HepG2 (cell line): ENCODE results near the gene RAD51D. TPM values are rescaled to one million over a fixed set of nuclear protein-coding genes. Genes with fewer than 3 reads are reported as not detected.

Experiments used
- ARNT ChIP-seq: fragments of 450-650 bp; IDR thresholded peaks from 2 replicates; pipeline ENCODE4 v1.6.1; 2017
- CENPT ChIP-seq: sonication (generic); formaldehyde crosslinking; IDR thresholded peaks from 2 replicates; pipeline ENCODE4 v1.8.0; 2022; ENCODE audit warnings: low read depth, mild to moderate bottlenecking, moderate library complexity, missing genetic modification reagents
- CREB1 ChIP-seq, 2 experiments: fragments of 450-650 bp in 1 of 2; IDR thresholded peaks; 2 replicates each; pipeline ENCODE4 v1.6.1; 2016 to 2017; ENCODE audit warnings: control low read depth in 1 of 2, mild to moderate bottlenecking in 1 of 2, missing compliant biosample characterization in 1 of 2, missing genetic modification characterization in 1 of 2
- ERF ChIP-seq: IDR thresholded peaks from 2 replicates; pipeline ENCODE4 v1.6.1; 2018; ENCODE audit warnings: missing biosample characterization, missing genetic modification reagents
- FOXJ3 ChIP-seq: sonication (generic); formaldehyde crosslinking; IDR thresholded peaks from 2 replicates; pipeline ENCODE4 v1.4.0; 2020; ENCODE audit warnings: missing genetic modification reagents, mild to moderate bottlenecking, borderline replicate concordance
- GMEB2 ChIP-seq: IDR thresholded peaks from 2 replicates; pipeline ENCODE4 v1.6.1; 2016; ENCODE audit warnings: missing biosample characterization, missing genetic modification reagents, low read depth
- HNRNPUL1 ChIP-seq: fragments of 200-400 bp; formaldehyde crosslinking; IDR thresholded peaks from 2 replicates; pipeline ENCODE4 v1.6.1; 2017; ENCODE audit warnings: low read depth, mild to moderate bottlenecking, low read length, moderate library complexity
- MXD1 ChIP-seq: sonication (generic); formaldehyde crosslinking; IDR thresholded peaks from 2 replicates; pipeline ENCODE4 v1.4.0; 2020; ENCODE audit warnings: mild to moderate bottlenecking, missing genetic modification reagents
- PCBP1 ChIP-seq: fragments of 200-400 bp; formaldehyde crosslinking; IDR thresholded peaks from 2 replicates; pipeline ENCODE4 v1.6.1; 2017; ENCODE audit warnings: mild to moderate bottlenecking, low read depth, low read length, borderline replicate concordance
- PHF8 ChIP-seq: sonication (generic); formaldehyde crosslinking; IDR thresholded peaks from 2 replicates; pipeline ENCODE4 v1.5.0; 2020; ENCODE audit warnings: missing genetic modification reagents
- TFAP4 ChIP-seq: sonication (generic); IDR thresholded peaks from 2 replicates; pipeline ENCODE4 v1.6.1; 2016; ENCODE audit warnings: low read depth, borderline replicate concordance
- TSC22D2 ChIP-seq: sonication (generic); formaldehyde crosslinking; IDR thresholded peaks from 2 replicates; pipeline ENCODE4 v1.5.1; 2020; ENCODE audit warnings: missing genetic modification reagents, mild to moderate bottlenecking, borderline replicate concordance
- ZBED4 ChIP-seq: sonication (generic); formaldehyde crosslinking; IDR thresholded peaks from 2 replicates; pipeline ENCODE4 v1.4.0; 2020; ENCODE audit warnings: missing genetic modification reagents, borderline replicate concordance
- ZBTB46 ChIP-seq: sonication (generic); formaldehyde crosslinking; IDR thresholded peaks from 2 replicates; pipeline ENCODE4 v1.4.0; 2020; ENCODE audit warnings: mild to moderate bottlenecking, missing genetic modification reagents, borderline replicate concordance
- ZNF580 ChIP-seq: IDR thresholded peaks from 2 replicates; pipeline ENCODE4 v1.6.1; 2016; ENCODE audit warnings: low read depth, borderline replicate concordance
- ZNF597 ChIP-seq: sonication (generic); formaldehyde crosslinking; IDR thresholded peaks from 2 replicates; pipeline ENCODE4 v1.5.0; 2020; ENCODE audit warnings: missing genetic modification reagents
- ZNF7 ChIP-seq: IDR thresholded peaks from 2 replicates; pipeline ENCODE4 v1.6.1; 2016; ENCODE audit warnings: missing biosample characterization, missing genetic modification reagents
- ZNF720 ChIP-seq: sonication (generic); formaldehyde crosslinking; IDR thresholded peaks from 2 replicates; pipeline ENCODE4 v1.4.0; 2020; ENCODE audit warnings: missing genetic modification reagents
- ZNF749 ChIP-seq: sonication (generic); formaldehyde crosslinking; IDR thresholded peaks from 2 replicates; pipeline ENCODE4 v1.8.0; 2022; ENCODE audit warnings: mild to moderate bottlenecking, missing genetic modification reagents, moderate library complexity, borderline replicate concordance
- polyA plus RNA-seq, 8 experiments: library from polyadenylated mRNA; depleted of rRNA in 3 of 8; stranded (reverse) in 7 of 8; unstranded in 1 of 8; fragments of >200 nt; fragmentation: Illumina TruSeq in 4 of 8; extraction: Trizol in 4 of 8; gene quantifications; 2 replicates each; pipeline versions ENCODE4 v1.2.1 to v1.2.3, GENCODE V29; 2011 to 2016; ENCODE audit warnings: low read depth in 4 of 8, missing spikeins in 1 of 8, mixed read lengths in 1 of 8; ENCODE audit not compliant: insufficient read depth in 1 of 8
- total RNA-seq, 5 experiments: library from RNA; depleted of rRNA; stranded (reverse); fragments of >200 nt; fragmentation: Illumina TruSeq; extraction: Trizol; gene quantifications; 2 replicates each; pipeline ENCODE4 v1.2.3, GENCODE V29; 2016; ENCODE audit warnings: low read depth in 1 of 5

Gene RAD51D
- total and polyA plus RNA-seq, 2 of the 13 experiments (the other 11 are each of a cell fraction or from before 2014, with no cell fraction given), result 6.7 to 13.1 TPM

GRCh38 chr17:35088881-35089585, 30.6 kb downstream of the RAD51D start (continued):
- TF ChIP-seq HNRNPUL1, result no peak
- no peak for TF ChIP-seq TSC22D2
- peak; percentile 44; the same call in 1 of the 2 replicates for TF ChIP-seq ZNF580 (CRISPR knock-in tag)
- no peak for TF ChIP-seq CENPT (CRISPR knock-in tag)
- no peak for TF ChIP-seq ZNF597 (CRISPR knock-in tag)
- TF ChIP-seq ZBED4 (CRISPR knock-in tag), result peak; percentile 61; the same call in 1 of the 2 replicates
- TF ChIP-seq ERF (CRISPR knock-in tag), result peak; percentile 3; the same call in 1 of the 2 replicates
- TF ChIP-seq ZBTB46 (CRISPR knock-in tag), result no peak
- no peak for TF ChIP-seq ZNF720 (CRISPR knock-in tag)
- no peak for TF ChIP-seq PCBP1
- no peak for TF ChIP-seq FOXJ3 (CRISPR knock-in tag)
- no peak for TF ChIP-seq GMEB2
- TF ChIP-seq ZNF749 (CRISPR knock-in tag), result no peak
- peak; percentile 36; the same call in 1 of the 2 replicates for TF ChIP-seq MXD1 (CRISPR knock-in tag)
- TF ChIP-seq CREB1 (IDR thresholded peaks at IDR 0.05), result no peak
- TF ChIP-seq CREB1 (CRISPR knock-in tag; IDR thresholded peaks at IDR 0.05), result no peak
- no peak; the same call in 1 of the 2 replicates for TF ChIP-seq PHF8 (CRISPR knock-in tag)
- TF ChIP-seq ARNT, result no peak
- TF ChIP-seq ZNF7 (CRISPR knock-in tag), result no peak
- TF ChIP-seq TFAP4, result no peak
